Body of pancreas (tissue), 4 donors: Measurements from ENCODE around the gene C10orf90. TPM values are rescaled to one million over a fixed set of nuclear protein-coding genes. Genes with fewer than 3 reads are reported as not detected.

ENCODE experiments used
- ATAC-seq: fragments of 150-250 bp; one replicate; pipeline ENCODE4 v1.9.1; 2016
- DNase-seq, 4 donors: peaks; one replicate each; pipeline ENCODE4 v3.0.0-alpha.2; 2019
- H3K27ac ChIP-seq, 4 donors: fragments of 200-600 bp; sonication (generic); 1 replicate in 3 of 4; 2 replicates in 1 of 4; pipeline versions ENCODE4 v1.5.1 to v1.6.1; 2016 to 2019; ENCODE audit warnings: mild to moderate bottlenecking in 1 of 4, mixed read lengths in 1 of 4, moderate library complexity in 1 of 4
- H3K27me3 ChIP-seq, 2 donors: fragments of 200-600 bp; sonication (generic); one replicate each; pipeline ENCODE4 v1.6.0; 2016; ENCODE audit warnings: mild to moderate bottlenecking in 1 of 2
- H3K36me3 ChIP-seq, 2 donors: fragments of 200-600 bp; sonication (generic); replicated peaks in 1 of 2; 2 replicates each; pipeline ENCODE4 v1.5.1; 2016; ENCODE audit warnings: low read depth in 2 of 2; ENCODE audit not compliant: insufficient read depth in 1 of 2
- H3K4me1 ChIP-seq: fragments of 200-600 bp; sonication (generic); one replicate; pipeline ENCODE4 v1.6.0; 2016
- H3K4me3 ChIP-seq, 2 donors: fragments of 200-600 bp; sonication (generic); 1 replicate in 1 of 2; 2 replicates in 1 of 2; pipeline ENCODE4 v1.5.1; 2016 to 2019
- H3K9me3 ChIP-seq, 3 donors: fragments of 200-600 bp; sonication (generic); 1 replicate in 2 of 3; 2 replicates in 1 of 3; pipeline ENCODE4 v1.5.1; 2016
- POLR2A ChIP-seq, 3 donors: fragments of 450-650 bp; IDR thresholded peaks; one replicate each; pipeline ENCODE4 v1.6.1; 2016; ENCODE audit warnings: antibody characterized with exemption in 3 of 3, mild to moderate bottlenecking in 2 of 3
- WGBS, 2 donors: methylation state at CpG; one replicate each; pipeline ENCODE4 v1.1.5; 2017; 5-methylcytosine and 5-hydroxymethylcytosine counted together
- intact Hi-C: fragments of 100-400 bp; cut with DNase I; formaldehyde crosslinking; loops from one replicate; pipeline ENCODE4 v1.15.1; 2023
- total RNA-seq, 2 donors: library from RNA; depleted of rRNA; stranded (reverse); fragments of >200 nt; gene quantifications; one replicate each; pipeline ENCODE4 v1.1.0, GENCODE V29; 2016
- TF ChIP-seq, protein P1 (sequence below), 7 experiments: fragments of 450-650 bp in 4 of 7; fragments of 200-600 bp in 3 of 7; sonication (generic) in 3 of 7; IDR thresholded peaks; one replicate each; pipeline ENCODE4 v1.5.1; 2016 to 2019; ENCODE audit warnings: antibody characterized with exemption in 7 of 7

C10orf90 gene
- total RNA-seq, 2 donors from 2014 or later = not detected

DNA sequence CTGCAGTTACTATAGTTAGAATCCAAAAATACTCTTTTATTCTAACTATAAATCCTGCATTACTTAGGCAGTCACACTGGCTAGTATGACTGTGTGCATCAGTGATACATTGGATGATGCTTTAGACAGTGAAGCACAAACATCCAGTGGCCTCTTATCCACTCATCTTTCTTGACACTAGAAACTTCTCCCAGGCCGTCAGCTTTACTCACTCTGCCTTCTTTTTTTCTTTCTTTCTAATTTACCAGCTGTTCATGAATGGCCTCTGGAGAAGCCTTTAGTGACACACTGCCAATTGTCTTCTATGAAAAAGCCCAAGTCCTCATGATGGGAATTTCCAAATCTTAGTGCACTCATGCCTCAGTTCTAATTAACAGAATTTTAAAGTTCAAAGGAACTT, 26.2 kb upstream of the C10orf90 start:
- TF ChIP-seq POLR2A (IDR thresholded peaks at IDR 0.05) = no peak
- TF ChIP-seq, protein P1, sequence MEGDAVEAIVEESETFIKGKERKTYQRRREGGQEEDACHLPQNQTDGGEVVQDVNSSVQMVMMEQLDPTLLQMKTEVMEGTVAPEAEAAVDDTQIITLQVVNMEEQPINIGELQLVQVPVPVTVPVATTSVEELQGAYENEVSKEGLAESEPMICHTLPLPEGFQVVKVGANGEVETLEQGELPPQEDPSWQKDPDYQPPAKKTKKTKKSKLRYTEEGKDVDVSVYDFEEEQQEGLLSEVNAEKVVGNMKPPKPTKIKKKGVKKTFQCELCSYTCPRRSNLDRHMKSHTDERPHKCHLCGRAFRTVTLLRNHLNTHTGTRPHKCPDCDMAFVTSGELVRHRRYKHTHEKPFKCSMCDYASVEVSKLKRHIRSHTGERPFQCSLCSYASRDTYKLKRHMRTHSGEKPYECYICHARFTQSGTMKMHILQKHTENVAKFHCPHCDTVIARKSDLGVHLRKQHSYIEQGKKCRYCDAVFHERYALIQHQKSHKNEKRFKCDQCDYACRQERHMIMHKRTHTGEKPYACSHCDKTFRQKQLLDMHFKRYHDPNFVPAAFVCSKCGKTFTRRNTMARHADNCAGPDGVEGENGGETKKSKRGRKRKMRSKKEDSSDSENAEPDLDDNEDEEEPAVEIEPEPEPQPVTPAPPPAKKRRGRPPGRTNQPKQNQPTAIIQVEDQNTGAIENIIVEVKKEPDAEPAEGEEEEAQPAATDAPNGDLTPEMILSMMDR (IDR thresholded peaks at IDR 0.05) = no peak
- 62 to 67% methylated on average over 1 of the region's 1 CpG for WGBS, 2 donors
- Histone ChIP-seq H3K9me3 (no peaks in the 10 kb centered on the region), H3K36me3 (no peaks in the 10 kb centered on the region), H3K27ac (no peak overlapping the region), H3K4me3 (no peak overlapping the region), H3K27me3 (no peaks in the 10 kb centered on the region), H3K4me1 (no peaks in the 10 kb centered on the region)
- no peak for DNase-seq
- intact Hi-C loops = no loop called here
- ATAC-seq = no peak

DNA sequence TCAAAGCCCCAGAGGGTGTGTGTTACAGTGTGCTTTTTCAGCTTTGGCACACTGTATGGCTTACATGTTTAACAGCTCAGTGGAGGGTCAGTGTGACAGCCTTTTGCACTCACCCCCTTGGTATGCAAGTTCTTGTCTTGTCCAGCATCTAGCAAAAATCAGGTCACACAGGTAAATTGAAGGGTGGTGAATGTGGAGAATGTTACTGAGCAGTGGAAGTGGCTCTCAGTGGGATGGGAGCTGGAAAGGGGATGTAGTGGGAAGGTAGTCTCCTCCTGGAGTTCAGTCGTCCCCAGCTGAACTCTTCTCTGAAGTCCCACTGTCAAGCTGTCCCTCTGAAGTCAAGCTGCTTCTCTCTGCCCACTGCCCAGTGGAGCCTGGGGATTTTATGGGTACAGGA, 21.0 kb upstream of the C10orf90 start:
- Histone ChIP-seq H3K36me3 (no peaks in the 10 kb centered on the region), H3K27me3 (no peaks in the 10 kb centered on the region), H3K27ac (no peak overlapping the region), H3K4me1 (no peaks in the 10 kb centered on the region), H3K4me3 (no peak overlapping the region), H3K9me3 (no peaks in the 10 kb centered on the region)
- TF ChIP-seq, protein P1 (IDR thresholded peaks at IDR 0.05) = no peak
- no peak for TF ChIP-seq POLR2A (IDR thresholded peaks at IDR 0.05)
- intact Hi-C loops = no loop called here
- ATAC-seq (no peak), DNase-seq (no peak)
- 28% methylated on average over 1 of the region's 1 CpG; no CpG with 5 or more reads in 1 of the 2 donors for WGBS, 2 donors

DNA sequence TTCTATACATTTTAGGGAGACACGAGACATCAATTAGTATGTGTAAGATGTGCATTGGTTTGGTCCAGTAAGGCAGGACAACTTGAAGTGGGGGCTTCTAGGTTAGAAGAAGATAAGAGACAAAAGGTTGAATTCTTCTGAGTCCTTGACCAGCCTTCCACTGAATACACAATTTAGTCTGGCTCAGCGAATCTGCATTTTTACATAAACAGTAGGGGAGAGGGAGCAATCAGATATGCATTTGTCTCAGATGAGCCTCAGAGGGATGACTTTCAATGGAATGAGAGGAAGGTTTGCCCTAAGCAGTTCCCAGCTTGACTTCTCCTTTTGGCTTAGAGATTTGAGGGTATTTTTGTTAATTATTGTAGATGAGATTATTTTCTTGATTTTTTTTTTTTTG, 20.0 kb upstream of the C10orf90 start:
- no peaks in the 10 kb centered on the region for H3K27me3 ChIP-seq
- DNase-seq (no peak), ATAC-seq (no peak)
- 48 to 53% methylated on average over 2 of the region's 2 CpGs for WGBS, 2 donors
- no peaks in the 10 kb centered on the region for H3K4me1 ChIP-seq
- no peak overlapping the region for H3K4me3 ChIP-seq
- no peak overlapping the region for H3K27ac ChIP-seq
- no peaks in the 10 kb centered on the region for H3K36me3 ChIP-seq
- no peaks in the 10 kb centered on the region for H3K9me3 ChIP-seq
- TF ChIP-seq POLR2A (IDR thresholded peaks at IDR 0.05) = no peak
- TF ChIP-seq, protein P1 (IDR thresholded peaks at IDR 0.05) = no peak
- intact Hi-C loops = no loop called here

DNA sequence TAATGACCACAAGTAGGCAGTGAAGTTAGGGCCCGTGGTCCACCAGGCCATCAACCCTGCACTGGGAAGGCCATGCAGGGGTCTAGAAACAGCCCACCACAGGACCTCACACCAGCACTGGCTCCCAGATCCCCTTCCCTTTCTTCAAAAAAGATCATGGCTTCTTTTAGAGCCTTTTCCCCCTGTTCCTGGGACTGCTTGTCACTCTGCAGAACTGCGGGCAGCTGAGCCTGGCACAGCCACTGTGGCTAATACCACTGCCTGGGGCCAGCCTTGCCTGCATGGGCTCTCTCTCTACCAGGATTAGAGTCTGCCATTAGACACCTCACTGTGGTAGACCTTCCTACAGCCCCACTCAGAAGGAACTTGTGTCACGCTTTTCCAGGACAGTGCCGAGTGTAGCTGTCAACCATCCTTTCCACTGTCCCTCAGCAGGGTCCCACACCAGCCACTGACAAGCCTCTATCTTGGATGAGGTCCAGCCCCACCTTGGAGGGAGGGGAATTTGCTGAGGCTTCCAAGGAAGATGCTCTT, 19.0 kb upstream of the C10orf90 start:
- intact Hi-C loops = no loop called here

More for the DNA sequence above, 19.0 kb upstream of the C10orf90 start:
- Histone ChIP-seq H3K4me1 (no peaks in the 10 kb centered on the region), H3K36me3 (no peaks in the 10 kb centered on the region), H3K9me3 (no peaks in the 10 kb centered on the region), H3K27me3 (no peaks in the 10 kb centered on the region), H3K27ac (no peak overlapping the region), H3K4me3 (no peak overlapping the region)
- WGBS, 2 donors = 78% methylated on average over 4 of the region's 4 CpGs; no CpG with 5 or more reads in 1 of the 2 donors
- DNase-seq = no peak
- no peak for TF ChIP-seq POLR2A (IDR thresholded peaks at IDR 0.05)
- TF ChIP-seq, protein P1 (IDR thresholded peaks at IDR 0.05) = no peak
- no peak for ATAC-seq
